K562 (cell line): ENCODE measurements around the gene PHF21B. TPM values are rescaled to one million over a fixed set of nuclear protein-coding genes. Genes with fewer than 3 reads are reported as not detected.

ENCODE experiments used
- ATAC-seq: fragments of 200-7000 bp; cut with Tn5 transposase; 3 replicates; pipeline ENCODE4 v1.9.1; 2020; ENCODE audit warnings: moderate library complexity
- BruUV-seq: library from RNA; stranded (reverse); fragments of 400-500 nt; replicated peaks from 2 replicates; lab custom pipeline; 2021; lab: Mats Ljungman, UMichigan
- CTCF ChIA-PET: fragments of 300-600 bp; formaldehyde crosslinking; extraction: SDS; loops from one replicate; lab custom pipeline; 2021; ENCODE audit warnings: low intra/inter-chr PET ratio; lab: Yijun Ruan, JAX
- POLR2A ChIA-PET: fragments of 300-600, 350-650 bp; sonication (Branson Sonifier 250); formaldehyde crosslinking; extraction: SDS; loops from one replicate; lab custom pipeline; 2021; ENCODE audit warnings: antibody characterized with exemption, inconsistent platforms; lab: Yijun Ruan, JAX
- DNase-seq, 4 experiments: peaks; one replicate each; pipeline versions ENCODE4 v3.0.0 to v3.0.0-alpha.2; 2011 to 2018; ENCODE audit warnings: low spot score in 3 of 4, mixed read lengths in 3 of 4; ENCODE audit errors: extremely low read depth in 1 of 4
- FAIRE-seq: peaks from 2 replicates; lab custom pipeline; 2011; peaks lifted over from hg19 to GRCh38; lab: Jason Lieb, UNC
- H2AFZ ChIP-seq: 2 replicates; pipeline ENCODE4 v1.6.0; 2011; ENCODE audit warnings: low read depth, low read length, control low read depth, inconsistent platforms
- H3K27ac ChIP-seq: fragments of 200-600 bp; 3 replicates; pipeline ENCODE4 v1.8.0; 2011; ENCODE audit warnings: low read depth, mild to moderate bottlenecking, control low read depth, inconsistent platforms, low read length, moderate library complexity, mixed read lengths; ENCODE audit errors: extremely low read depth
- H3K27me3 ChIP-seq, 2 experiments: fragments of 300-600 bp in 1 of 2; 2 replicates in 1 of 2; 3 replicates in 1 of 2; pipeline versions ENCODE4 v1.6.0 to v1.8.0; 2011; ENCODE audit warnings: inconsistent platforms in 2 of 2, low read length in 2 of 2, mild to moderate bottlenecking in 1 of 2, mixed read lengths in 1 of 2, moderate library complexity in 1 of 2; ENCODE audit not compliant: control insufficient read depth in 2 of 2, insufficient read depth in 2 of 2
- H3K36me3 ChIP-seq: fragments of 300-600 bp; 3 replicates; pipeline ENCODE4 v1.8.0; 2011; ENCODE audit warnings: mild to moderate bottlenecking, low read length, inconsistent platforms; ENCODE audit not compliant: control insufficient read depth, insufficient read depth
- H3K4me1 ChIP-seq, 2 experiments: fragments of 200-600 bp in 1 of 2; replicated peaks in 1 of 2; 2 replicates in 1 of 2; 3 replicates in 1 of 2; pipeline versions ENCODE4 v1.5.1 to v1.8.0; 2011; ENCODE audit warnings: inconsistent platforms in 2 of 2, low read length in 2 of 2, mild to moderate bottlenecking in 1 of 2, mixed read lengths in 1 of 2, moderate library complexity in 1 of 2; ENCODE audit not compliant: control insufficient read depth in 2 of 2, insufficient read depth in 2 of 2
- H3K4me2 ChIP-seq: 2 replicates; pipeline ENCODE4 v1.6.1; 2011; ENCODE audit warnings: low read length, control low read depth, inconsistent platforms, mixed read lengths; ENCODE audit not compliant: insufficient read depth
- H3K4me3 ChIP-seq: fragments of 200-600 bp; sonication (generic), shearing (Covaris generic); 2 replicates; pipeline ENCODE4 v1.5.1; 2016; ENCODE audit warnings: control low read depth, inconsistent platforms
- H3K79me2 ChIP-seq: fragments of 200-600 bp; 3 replicates; pipeline ENCODE4 v1.8.0; 2011; ENCODE audit warnings: low read length, inconsistent platforms; ENCODE audit not compliant: control insufficient read depth, insufficient read depth
- H3K9ac ChIP-seq, 2 experiments: 2 replicates each; pipeline versions ENCODE4 v1.6.0 to v1.6.1; 2011; ENCODE audit warnings: low read depth in 2 of 2, low read length in 2 of 2, control low read depth in 1 of 2, inconsistent platforms in 1 of 2, mild to moderate bottlenecking in 1 of 2, mixed read lengths in 1 of 2; ENCODE audit not compliant: insufficient read depth in 1 of 2
- H3K9me1 ChIP-seq: one replicate; pipeline ENCODE4 v1.6.0; 2011; ENCODE audit warnings: inconsistent platforms, mild to moderate bottlenecking, low read length, moderate library complexity; ENCODE audit not compliant: control insufficient read depth, insufficient read depth
- H3K9me3 ChIP-seq: replicated peaks from 2 replicates; pipeline ENCODE4 v1.5.1; 2011; ENCODE audit warnings: low read depth, low read length, inconsistent platforms; ENCODE audit not compliant: control insufficient read depth, insufficient read depth
- H4K20me1 ChIP-seq: replicated peaks from 2 replicates; pipeline ENCODE4 v1.6.1; 2011; ENCODE audit warnings: low read length, inconsistent platforms, mixed read lengths; ENCODE audit not compliant: control insufficient read depth, insufficient read depth
- TGIF2 ChIP-seq: sonication (generic); formaldehyde crosslinking; IDR thresholded peaks from 2 replicates; pipeline ENCODE4 v1.8.1; 2022; ENCODE audit warnings: mild to moderate bottlenecking, missing genetic modification reagents, moderate library complexity
- ZNF551 ChIP-seq: fragments of 250-450 bp; sonication (Bioruptor Pico); IDR thresholded peaks from 2 replicates; pipeline ENCODE4 v1.5.0; 2021; ENCODE audit warnings: mild to moderate bottlenecking, moderate library complexity
- WGBS: fragments of 100-300 bp; shearing (Covaris generic); methylation state at CpG from one replicate; pipeline ENCODE4 v1.1.6; 2016; ENCODE audit warnings: low coverage, mixed read lengths; ENCODE audit not compliant: insufficient coverage; ENCODE audit errors: missing lambda C conversion rate; 5-methylcytosine and 5-hydroxymethylcytosine counted together
- in situ Hi-C: fragments of 300-500 bp; cut with MboI; formaldehyde crosslinking; loops from 4 replicates; pipeline ENCODE4 v1.15.0; 2018; ENCODE audit warnings: inconsistent platforms, mixed read lengths
- intact Hi-C: fragments of 100-400 bp; cut with micrococcal nuclease; formaldehyde crosslinking; loops from 2 replicates; pipeline ENCODE4 v1.14.2; 2022
- polyA plus RNA-seq, 8 experiments: library from polyadenylated mRNA; depleted of rRNA in 4 of 8; stranded (reverse) in 5 of 8; unstranded in 3 of 8; fragments of >200 nt; fragmentation: Nextera tagmentation in 2 of 8; fragmentation: Illumina TruSeq in 1 of 8; extraction: Ambion mirVana in 2 of 8; extraction: Trizol in 1 of 8; gene quantifications; 2 replicates each; pipeline versions ENCODE4 v1.2.1 to v1.2.3, GENCODE V29; 2011 to 2014; ENCODE audit warnings: inconsistent platforms in 1 of 8, missing spikeins in 1 of 8
- total RNA-seq, 7 experiments: library from RNA; depleted of rRNA in 6 of 7; stranded (reverse); fragments of >200 nt in 6 of 7; fragmentation: Illumina TruSeq in 2 of 7; extraction: Trizol in 2 of 7; gene quantifications; 2 replicates each; pipeline versions ENCODE4 v1.2.1 to v1.2.3, GENCODE V29; 2011 to 2021; ENCODE audit warnings: low replicate concordance in 1 of 7
- TF ChIP-seq, protein P1 (sequence below): fragments of 450-650 bp; conservative IDR thresholded peaks from 2 replicates; pipeline ENCODE4 v1.6.1; 2016; ENCODE audit warnings: missing genetic modification characterization, low read depth, mild to moderate bottlenecking, missing compliant biosample characterization, moderate library complexity
- TF ChIP-seq, protein P2 (sequence below): sonication (generic); formaldehyde crosslinking; IDR thresholded peaks from 2 replicates; pipeline ENCODE4 v1.8.1; 2023; ENCODE audit warnings: mild to moderate bottlenecking, missing genetic modification reagents
- TF ChIP-seq, protein P3 (sequence below): sonication (generic); formaldehyde crosslinking; IDR thresholded peaks from 2 replicates; pipeline ENCODE4 v1.8.0; 2023; ENCODE audit warnings: mild to moderate bottlenecking, missing genetic modification reagents

Gene PHF21B
- total and polyA plus RNA-seq, 9 of the 15 experiments (the other 6 are each of a cell fraction or from before 2014, with no cell fraction given): 0.04 TPM; not detected in 8

DNA sequence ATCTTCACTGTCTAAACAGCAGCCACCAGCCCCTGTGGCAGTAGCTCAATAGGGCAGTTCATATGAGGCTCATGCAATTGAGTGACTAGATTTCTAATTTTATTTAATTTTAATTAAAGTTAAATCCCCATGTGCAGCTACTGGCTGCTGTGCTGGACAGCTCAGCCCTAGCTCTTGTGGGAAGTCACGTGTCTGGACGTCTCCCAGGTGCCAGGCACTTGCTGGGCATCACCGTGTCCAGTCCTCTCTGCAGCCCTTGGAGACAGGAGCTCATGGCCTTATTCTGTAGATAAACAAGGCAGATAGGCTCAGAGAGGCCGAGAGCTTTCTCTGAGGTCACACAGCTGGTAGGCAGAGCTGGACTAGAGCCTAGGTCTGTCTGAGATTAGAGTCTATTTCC is 162.4 kb downstream of the PHF21B start:
- FAIRE-seq (no peak), DNase-seq (no peak), ATAC-seq (no peak)
- peaks cover 0 to 22% of the 10 kb centered on the region in 2 experiments; a peak in 2 of 5 replicates for H3K27me3 ChIP-seq
- in situ Hi-C loops (no loop called here), intact Hi-C loops (no loop called here)
- TF ChIP-seq, protein P1, sequence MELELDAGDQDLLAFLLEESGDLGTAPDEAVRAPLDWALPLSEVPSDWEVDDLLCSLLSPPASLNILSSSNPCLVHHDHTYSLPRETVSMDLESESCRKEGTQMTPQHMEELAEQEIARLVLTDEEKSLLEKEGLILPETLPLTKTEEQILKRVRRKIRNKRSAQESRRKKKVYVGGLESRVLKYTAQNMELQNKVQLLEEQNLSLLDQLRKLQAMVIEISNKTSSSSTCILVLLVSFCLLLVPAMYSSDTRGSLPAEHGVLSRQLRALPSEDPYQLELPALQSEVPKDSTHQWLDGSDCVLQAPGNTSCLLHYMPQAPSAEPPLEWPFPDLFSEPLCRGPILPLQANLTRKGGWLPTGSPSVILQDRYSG: no peak
- TF ChIP-seq TGIF2 (CRISPR knock-in tag) (no peak), ZNF551 (CRISPR knock-in tag) (no peak)
- TF ChIP-seq, protein P2, sequence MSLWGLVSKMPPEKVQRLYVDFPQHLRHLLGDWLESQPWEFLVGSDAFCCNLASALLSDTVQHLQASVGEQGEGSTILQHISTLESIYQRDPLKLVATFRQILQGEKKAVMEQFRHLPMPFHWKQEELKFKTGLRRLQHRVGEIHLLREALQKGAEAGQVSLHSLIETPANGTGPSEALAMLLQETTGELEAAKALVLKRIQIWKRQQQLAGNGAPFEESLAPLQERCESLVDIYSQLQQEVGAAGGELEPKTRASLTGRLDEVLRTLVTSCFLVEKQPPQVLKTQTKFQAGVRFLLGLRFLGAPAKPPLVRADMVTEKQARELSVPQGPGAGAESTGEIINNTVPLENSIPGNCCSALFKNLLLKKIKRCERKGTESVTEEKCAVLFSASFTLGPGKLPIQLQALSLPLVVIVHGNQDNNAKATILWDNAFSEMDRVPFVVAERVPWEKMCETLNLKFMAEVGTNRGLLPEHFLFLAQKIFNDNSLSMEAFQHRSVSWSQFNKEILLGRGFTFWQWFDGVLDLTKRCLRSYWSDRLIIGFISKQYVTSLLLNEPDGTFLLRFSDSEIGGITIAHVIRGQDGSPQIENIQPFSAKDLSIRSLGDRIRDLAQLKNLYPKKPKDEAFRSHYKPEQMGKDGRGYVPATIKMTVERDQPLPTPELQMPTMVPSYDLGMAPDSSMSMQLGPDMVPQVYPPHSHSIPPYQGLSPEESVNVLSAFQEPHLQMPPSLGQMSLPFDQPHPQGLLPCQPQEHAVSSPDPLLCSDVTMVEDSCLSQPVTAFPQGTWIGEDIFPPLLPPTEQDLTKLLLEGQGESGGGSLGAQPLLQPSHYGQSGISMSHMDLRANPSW: no peak
- TF ChIP-seq, protein P3, sequence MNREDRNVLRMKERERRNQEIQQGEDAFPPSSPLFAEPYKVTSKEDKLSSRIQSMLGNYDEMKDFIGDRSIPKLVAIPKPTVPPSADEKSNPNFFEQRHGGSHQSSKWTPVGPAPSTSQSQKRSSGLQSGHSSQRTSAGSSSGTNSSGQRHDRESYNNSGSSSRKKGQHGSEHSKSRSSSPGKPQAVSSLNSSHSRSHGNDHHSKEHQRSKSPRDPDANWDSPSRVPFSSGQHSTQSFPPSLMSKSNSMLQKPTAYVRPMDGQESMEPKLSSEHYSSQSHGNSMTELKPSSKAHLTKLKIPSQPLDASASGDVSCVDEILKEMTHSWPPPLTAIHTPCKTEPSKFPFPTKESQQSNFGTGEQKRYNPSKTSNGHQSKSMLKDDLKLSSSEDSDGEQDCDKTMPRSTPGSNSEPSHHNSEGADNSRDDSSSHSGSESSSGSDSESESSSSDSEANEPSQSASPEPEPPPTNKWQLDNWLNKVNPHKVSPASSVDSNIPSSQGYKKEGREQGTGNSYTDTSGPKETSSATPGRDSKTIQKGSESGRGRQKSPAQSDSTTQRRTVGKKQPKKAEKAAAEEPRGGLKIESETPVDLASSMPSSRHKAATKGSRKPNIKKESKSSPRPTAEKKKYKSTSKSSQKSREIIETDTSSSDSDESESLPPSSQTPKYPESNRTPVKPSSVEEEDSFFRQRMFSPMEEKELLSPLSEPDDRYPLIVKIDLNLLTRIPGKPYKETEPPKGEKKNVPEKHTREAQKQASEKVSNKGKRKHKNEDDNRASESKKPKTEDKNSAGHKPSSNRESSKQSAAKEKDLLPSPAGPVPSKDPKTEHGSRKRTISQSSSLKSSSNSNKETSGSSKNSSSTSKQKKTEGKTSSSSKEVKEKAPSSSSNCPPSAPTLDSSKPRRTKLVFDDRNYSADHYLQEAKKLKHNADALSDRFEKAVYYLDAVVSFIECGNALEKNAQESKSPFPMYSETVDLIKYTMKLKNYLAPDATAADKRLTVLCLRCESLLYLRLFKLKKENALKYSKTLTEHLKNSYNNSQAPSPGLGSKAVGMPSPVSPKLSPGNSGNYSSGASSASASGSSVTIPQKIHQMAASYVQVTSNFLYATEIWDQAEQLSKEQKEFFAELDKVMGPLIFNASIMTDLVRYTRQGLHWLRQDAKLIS (CRISPR knock-in tag): no peak
- no peak overlapping the region for H3K27ac ChIP-seq
- H3K4me1 ChIP-seq: no peaks in the 10 kb centered on the region; a peak in 1 of 5 replicates
- POLR2A ChIA-PET: no interaction called here
- WGBS: 0% methylated on average over 4 of the region's 4 CpGs
- H3K4me2 ChIP-seq: no peak overlapping the region
- no peaks in the 10 kb centered on the region for H3K36me3 ChIP-seq
- no peak overlapping the region for H2AFZ ChIP-seq
- CTCF ChIA-PET: no interaction called here
- H3K9ac ChIP-seq: no peak overlapping the region
- H3K9me1 ChIP-seq: no peaks in the 10 kb centered on the region
- BruUV-seq: no TSS peak
- H3K79me2 ChIP-seq: no peaks in the 10 kb centered on the region
- no peak overlapping the region for H3K4me3 ChIP-seq
- no peaks in the 10 kb centered on the region for H3K9me3 ChIP-seq
- H4K20me1 ChIP-seq: 0 out of 2 replicates have a peak, but pooled peaks cover 3% of the 10 kb centered on the region
